Femur (tissue), 1 donor: Measurements from ENCODE around the gene NPM3.

Source experiments
- DNase-seq: peaks from one replicate; pipeline ENCODE4 v3.0.0-alpha.2; 2017

NPM3 gene

DNA sequence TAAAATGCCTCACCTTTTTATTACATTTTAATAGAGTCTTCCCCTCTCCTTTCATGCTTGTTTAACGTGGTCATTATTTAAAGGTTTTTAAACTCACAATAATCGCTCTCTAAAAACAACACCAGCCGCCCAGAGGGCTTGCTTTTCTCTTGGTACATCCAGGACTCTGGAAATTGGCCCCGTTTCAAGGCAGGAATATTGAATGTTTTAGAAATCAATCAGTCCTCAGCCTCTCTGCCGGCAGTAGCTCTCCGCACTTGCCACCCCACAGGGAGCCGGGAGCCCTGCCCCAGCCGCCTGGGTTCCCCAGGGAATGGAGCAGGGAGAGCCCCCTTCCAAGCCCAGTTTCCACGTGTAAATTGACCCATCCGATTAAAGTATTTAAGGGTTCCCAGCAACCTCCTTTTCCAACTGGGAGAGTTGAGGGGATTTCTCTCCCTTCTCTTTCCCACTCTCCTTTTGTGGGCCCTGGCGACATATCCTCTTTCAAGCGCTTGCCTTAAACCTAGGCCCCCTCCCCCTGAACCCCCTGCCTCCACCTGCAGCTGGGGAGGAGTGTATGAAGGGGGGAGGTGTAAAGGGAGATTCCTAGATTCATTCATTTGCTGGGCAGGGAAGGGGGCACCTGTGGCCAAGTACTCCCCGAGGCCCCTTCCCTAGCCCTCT lies 9.2 kb downstream of the NPM3 start:
- no peak for DNase-seq

DNA sequence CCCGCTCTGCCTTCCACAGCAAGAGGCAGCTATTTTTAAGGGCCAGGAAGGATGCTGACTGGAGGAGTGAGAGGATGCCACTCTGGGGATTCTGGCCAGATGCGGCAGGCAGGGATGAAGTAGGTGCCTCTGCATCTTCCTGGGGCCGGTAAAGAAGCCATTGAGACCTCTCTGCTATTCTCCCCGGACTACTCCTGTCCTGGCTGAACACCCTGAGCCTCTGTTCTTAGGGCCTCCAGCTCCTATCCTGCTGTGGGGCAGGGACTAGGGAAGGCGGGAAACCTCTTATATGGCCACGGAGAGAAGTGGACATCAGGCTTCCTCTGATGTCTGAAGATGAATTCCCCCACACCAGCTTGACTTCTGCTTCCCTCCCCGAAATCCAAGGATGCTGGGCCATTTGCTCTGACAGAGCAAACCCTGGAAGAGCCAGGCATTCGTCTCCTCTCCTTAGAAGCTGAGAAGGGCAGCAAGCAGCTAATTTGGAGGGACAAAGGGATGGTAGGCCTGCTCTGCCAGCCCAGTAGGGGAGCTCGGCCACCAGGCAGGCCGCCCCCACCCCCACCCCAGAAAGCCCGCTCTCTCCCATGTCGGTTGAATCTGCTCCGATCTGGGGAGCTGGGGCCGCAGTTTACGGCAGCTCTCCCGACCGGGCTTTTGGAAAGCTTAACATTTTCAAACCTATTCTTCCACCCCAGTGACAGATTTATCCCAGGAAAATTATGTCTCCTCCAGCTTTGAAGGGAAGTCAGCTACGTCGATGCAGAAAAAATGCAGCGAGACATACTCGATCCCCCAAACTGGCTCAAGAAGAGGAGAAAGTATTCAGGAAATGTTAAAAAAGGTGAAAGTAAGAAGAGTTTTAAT lies 10.1 kb downstream of the NPM3 start:
- no peak for DNase-seq

DNA sequence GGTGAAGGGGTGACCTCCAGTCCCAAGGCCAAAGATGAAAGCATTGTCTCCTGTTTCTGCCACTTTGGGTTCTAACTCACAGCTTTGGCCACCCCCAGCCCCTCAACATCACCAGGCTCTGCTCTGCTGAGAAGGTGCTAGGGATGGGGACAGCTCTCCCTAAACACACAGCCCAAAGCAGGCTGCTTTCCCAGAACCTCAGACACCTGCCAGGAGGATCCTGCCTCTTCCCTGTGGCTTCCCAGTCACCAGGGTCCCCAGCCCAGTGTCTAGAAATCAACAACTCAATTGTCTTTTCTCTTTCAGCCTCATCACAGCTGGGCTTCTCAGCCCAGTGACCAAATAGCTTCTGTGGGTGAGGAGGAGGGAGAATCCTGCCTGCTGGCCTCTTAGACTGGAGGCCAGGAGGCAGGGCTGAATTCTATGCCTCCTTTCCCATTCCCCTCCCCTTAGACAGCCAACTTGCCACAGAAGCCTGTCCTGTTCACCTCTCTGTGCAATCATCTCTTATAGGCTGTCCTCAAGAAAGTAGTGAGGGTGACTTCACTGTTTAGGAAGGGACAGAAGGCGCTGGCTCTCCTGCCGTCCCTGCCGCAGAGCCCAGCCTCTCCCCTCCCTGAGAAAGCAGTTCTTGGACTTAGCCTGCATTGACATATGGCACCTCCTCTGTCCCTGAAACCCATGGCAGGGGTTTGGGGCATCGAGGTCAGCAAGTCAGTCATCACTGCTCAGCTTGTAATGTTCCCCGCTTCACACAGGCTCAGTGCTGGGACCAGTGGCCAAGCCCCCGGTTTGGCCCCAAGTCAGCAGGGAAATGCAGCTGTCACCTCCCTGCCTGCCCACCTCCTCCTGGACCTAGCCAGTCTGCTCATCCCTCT lies 11.0 kb downstream of the NPM3 start:
- DNase-seq: no peak

DNA sequence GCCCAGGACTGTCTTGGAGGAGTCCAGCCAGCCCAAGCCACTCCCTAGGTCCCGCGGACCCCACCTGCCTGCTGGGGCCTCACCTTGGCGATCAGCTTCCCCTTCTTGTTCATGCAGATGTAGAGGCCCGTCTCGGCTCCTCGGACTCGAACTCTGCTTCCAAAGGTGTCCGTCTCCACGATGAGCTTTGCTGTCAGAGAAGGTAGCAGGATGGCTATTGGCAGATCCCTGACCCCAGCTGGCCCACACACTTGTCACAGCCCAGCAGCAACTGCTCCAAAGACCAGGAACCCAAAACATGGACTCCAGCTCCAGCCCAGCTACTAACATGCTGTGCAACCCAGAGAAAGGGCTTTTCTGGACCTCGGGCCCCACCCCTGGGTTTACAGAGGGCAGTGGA lies 11.9 kb downstream of the NPM3 start:
- DNase-seq: no peak

DNA sequence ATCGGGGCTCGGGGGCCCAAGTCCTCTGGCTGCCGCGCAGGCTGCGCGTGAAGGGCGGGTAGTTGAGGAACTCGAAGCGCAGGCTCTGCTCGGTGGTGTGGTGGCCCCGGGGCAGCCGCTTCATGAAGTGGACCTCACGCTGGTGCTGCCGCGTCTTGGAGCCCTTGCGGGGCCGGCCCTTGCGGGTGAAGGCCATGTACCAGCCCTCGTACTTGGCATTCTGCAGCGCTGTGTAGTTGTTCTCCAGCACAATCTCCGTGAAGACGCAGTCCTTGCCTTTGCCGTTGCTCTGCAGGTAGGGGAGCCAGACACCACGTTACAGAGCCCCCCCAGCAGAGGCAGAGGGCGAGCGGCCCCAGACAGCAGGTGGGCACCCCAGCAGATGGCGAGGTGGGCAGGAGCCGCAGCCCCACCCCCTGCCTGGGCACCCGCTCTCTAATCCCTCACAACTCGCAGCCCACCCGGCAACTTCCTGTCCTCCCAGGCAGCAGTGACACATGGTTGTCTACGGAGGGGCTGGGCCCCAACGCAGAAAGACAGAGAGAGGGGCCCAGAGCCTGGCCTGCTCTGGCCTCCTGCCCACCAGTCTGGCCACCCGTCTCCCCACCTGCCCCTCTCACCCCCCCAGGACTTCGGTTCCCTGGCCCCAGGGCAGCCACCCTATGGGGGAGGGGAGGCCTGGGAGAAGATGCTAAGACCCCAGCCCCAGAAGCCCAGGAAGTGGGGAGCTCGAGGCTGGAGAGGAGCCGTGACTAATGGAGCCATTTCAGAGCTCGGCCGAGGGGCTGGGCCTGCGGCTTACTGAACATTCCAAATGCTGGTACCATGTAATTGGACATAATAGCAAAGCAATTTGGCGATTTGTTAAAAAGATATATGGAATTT lies 12.7 kb downstream of the NPM3 start:
- DNase-seq: no peak

DNA sequence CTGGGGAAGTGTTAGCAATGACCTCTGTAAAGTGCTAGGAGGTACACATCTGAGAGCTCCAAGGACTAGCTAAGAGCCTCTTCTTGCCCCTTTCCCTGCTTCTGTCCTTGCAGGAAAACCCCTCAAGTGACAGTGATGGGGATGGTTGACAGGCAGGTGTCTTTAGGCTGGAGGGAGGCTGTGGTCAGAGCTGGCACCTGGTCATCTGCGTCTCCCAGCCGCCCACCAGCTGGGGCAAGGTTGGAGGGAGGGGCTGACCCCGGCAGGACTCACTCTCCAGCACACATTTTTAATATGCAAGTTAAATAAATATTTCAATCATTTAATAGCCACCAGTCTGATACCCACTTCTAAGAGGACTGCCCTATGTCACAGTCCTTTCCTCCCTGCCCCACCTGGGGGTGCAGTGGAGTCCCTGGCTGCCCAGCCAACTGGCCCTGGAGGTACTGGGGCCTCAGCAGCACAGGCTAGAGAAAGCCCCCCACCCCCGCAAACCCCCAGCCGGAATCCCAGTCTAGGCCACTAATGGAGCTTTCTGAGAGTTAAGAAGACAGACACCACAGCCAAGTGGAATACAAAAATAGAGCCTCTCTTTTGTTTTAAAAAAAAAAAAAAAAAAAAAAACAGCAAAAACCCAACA lies 13.6 kb downstream of the NPM3 start:
- DNase-seq: no peak

DNA sequence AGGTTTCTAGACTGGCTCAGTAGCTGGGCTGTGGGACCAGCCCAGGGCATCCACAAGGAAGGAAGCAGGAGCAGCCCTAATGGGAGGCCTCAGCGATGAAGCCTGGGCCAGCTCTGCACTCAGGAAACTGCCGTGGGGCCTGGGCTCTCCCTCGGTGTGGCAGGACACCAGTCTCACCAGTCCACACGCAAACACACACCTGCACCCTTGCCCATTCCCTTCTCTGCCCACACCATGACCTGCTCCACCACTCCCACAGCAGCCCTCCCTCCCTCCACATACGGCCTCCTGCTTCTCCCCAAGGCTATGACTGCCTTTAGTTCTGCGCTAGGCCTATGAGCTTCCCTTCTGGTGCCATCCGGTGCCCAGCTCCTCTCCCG lies 14.5 kb downstream of the NPM3 start:
- no peak for DNase-seq

DNA sequence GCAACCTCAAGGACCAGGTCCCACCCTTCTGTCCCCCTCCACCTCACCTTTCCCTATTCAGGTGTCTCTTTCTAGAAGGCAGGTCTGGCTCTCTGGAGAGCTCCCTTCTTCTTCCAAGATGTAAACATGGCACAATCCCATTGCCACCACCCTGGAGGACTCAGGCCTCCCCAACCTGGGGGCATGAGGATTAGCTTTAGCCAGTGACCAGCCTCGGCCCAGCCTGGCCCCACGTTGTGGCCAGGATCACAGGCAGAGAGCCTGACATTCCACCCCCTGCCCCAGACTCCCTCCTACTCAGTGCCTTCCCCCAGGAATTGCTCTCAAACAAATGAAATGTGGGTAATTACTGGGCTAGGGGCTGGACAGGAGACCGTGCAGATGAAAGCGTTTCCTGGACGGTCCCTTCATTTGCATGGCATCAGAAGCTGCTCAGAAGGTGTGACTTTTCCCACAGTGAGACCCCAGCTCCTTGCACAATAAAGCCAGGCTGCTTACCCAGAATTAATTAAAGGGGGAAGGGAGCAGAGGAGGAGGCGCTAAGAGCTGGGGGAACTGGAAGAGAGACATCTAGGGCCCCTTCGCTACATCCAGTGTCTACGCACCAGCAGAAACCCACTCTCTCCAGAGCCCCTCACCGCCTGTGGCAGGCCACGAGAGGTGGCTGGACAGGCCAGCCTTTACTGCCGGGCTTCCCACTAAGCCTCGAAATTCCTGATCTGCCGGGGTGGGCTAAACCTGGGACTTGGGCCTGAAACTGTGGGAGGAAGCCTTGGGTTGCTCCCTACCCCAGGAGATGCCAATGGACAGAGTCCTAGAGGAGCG lies 15.1 kb downstream of the NPM3 start:
- DNase-seq: no peak

DNA sequence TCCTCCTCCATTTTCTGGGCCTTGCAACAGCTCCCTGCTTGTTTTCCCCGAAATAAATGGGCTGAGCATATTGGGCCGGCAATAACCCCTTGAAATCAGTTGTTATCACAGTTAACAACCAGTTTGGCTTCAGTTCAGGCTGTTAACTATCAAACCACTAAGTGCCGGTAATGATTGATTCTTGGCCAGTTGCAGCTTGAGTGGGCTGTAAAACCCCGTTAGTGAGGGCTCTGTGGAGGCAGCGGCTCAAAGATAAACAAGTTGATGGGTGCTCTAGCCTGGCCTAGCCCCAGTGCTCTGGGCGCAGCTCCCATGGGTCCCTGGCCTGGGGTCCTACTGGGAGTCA lies 15.7 kb downstream of the NPM3 start:
- DNase-seq: no peak

DNA sequence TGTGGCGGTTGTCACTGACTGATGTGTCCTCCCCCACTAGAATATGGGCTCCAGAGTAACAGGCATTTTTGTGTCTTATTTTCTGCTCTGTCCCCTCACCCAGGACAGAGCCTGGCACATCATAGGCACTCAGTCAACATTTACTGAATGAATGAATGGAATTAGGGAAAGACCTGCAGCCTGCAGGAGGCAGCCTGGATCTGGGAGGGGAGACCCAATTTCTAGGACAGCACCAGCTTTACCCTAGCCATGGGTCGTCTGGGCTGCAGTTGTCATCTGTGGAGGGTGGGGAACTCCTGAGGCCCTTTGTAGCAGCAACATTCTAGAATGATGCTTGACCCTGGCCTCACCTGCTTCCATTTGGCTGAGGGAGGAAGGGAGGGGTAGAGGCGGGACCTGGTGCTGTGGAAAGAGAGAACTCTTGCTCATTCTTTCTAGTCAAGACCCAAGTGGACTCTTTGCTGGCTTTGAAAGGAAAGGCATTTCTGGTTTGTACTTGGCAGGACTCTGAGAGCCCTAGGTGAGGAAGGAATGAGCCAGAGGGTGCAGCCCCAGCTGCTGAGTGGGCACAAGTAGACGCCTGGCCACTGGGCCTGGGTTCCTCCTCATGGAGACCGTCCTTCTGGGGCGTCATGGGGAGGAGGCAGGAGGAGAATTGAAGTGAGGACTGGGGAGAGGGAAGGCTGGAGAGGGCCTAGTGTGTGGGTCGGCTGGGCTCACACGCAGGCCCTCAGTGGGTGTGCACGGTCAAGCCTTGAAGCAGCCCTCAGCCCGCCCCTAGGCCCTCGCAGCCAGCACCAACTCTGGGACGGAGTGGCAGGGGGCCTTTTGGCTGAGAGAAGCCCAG lies 16.3 kb downstream of the NPM3 start:
- DNase-seq: no peak

DNA sequence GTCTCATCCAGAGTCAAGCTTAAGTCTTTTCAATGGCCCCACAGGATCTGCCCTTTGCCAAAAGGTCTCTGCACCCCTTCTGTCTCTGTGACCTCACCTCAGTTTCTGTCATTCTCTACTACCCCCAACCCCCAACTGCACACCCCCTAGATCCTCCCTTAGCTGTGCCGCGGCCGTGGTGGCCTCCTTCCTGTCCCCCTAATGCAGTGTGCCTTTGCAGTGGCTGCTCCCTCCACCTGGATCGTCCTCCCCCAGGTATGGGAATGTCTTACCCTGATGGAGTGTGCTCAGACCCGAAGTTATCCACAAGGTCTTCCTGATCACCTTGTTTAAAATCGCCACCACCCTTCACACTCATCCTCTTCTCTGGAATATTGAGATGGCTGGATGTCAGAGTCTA lies 16.9 kb downstream of the NPM3 start:
- no peak for DNase-seq

DNA sequence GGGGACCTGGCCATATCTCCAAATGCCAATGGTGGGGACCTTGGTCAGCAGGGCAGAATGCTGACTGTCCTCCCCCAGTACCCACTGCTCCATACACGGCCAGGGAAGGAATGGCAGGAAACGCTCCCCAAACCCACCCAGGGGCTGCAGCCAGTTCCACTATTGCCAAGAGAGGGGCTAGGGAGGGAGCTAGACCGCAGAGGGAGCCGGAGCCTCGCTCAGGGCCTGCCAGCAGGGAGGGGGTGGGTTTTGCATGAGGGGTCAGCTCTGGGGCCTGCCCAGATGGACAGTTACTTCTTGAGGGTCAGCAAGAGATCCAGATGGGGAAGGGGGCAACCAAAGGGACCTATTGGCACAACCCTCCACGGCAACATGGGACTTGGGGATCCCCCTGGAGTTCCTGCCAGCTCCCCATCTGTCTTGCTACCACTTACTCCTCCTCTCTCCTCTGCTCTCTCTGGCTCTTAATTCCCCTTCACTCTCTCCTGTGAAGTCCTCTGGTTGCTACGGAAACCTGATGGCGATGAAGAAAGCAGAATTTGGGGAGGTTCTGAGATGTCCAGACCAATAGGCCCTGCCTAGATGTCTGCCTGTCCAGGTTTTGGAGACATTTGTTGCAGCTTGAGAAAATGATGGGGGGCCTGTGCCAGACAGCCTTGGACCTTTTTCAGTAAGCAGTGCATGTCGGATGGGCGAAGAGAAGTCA lies 20.0 kb downstream of the NPM3 start:
- DNase-seq: no peak

DNA sequence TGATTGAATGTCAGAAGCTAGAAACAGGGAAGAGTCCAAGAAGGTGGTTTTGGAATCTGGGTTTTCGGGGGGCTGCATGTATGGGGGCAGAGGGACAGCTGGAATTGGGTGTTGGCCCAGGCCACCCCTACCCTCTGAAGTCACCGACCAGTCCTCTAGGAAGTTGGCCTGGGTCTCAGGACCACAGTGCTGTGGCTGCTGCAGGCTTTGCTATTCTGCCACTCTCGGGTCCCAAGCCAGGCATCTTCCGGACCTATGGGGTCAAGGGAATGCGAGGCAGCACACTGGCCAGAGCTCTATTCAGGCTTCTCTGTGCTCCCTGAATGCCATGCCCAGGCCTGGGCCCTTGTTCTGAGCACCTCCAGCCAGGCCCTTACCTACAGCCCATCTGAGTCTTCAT lies 20.5 kb downstream of the NPM3 start:
- DNase-seq: no peak

DNA sequence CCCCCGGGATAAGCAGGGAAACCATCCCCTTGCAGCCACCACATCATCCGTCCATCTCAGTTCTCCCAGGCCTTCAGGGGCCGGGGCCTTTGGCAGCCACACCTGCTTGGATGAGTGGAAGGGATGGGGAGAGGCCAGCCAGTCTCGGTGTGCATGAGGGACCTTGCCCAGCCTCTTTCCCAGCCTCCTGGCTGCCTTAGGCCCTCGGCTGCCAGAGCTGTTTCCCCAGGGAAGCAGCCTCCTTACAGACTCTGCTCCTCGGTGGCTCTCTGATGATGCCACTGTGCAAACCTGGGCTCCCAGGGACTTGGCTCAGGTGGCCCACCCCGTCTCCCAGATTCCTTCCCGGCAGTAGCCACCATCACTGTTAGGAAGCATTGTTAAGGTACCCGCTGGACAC lies 22.0 kb downstream of the NPM3 start:
- DNase-seq: no peak

DNA sequence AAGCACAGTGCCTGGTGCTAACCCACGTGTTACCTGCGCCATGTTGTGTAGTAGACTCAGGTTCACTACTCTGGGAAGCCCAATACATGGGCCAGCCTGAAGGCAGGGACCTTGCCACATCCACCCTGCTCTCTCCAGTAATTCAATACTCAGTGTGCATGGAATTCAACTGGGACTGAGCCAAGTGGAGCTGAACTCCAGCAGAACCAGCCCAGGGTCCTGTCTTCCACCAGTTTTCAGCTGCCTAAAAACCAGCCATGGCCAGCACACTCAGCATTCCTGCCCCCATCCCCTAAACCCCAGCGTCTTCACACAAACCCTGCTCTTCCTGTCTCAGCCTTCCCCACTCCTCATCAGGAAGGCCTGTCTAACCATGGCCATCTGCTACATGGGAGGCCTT lies 22.7 kb downstream of the NPM3 start:
- DNase-seq: no peak

DNA sequence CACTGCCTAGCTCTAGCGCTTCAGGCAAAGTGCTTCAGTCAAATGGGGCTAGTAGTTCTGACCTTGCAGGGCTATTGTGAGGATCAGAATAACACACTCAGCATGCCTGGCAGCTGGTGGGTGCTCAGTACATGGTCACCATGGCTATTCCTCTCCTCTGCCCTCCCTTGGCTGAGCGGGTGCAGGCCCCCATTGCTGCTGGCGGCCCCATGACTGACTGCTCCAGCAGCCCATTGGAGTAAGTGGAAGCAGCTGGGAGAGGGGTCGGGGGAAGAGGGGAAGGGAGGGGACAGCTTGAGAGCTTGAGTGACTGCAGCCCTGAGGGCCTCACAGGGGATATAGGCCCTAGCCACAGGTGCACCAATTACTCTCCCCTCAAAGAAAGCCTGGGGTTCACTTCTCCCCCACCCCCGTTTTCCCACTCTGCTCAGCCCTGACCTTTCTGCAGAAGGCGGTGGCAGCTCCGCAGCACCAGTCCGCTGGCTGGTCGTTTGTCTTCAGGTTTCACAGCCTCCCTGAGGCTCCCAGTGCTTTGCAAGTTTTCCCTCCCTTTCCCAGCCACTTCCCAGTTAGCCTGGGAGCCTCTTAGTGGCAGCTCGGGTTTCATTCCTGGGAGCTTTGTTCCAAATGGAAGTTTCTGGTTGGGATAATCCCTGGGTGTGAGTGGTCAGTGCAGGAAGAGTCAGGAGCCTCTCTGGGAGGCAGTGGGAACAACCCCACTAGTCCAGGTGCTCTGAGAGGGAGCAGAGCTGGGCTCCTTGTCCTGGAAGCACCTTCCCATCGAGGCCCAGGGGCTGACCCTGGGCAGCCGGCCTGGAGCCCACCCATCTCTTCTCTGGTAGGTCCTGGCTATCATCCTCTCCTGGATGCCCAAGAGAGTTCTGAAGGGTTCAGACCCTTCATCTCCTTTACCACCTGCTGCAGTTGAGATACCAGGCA lies 23.7 kb downstream of the NPM3 start:
- DNase-seq: no peak

DNA sequence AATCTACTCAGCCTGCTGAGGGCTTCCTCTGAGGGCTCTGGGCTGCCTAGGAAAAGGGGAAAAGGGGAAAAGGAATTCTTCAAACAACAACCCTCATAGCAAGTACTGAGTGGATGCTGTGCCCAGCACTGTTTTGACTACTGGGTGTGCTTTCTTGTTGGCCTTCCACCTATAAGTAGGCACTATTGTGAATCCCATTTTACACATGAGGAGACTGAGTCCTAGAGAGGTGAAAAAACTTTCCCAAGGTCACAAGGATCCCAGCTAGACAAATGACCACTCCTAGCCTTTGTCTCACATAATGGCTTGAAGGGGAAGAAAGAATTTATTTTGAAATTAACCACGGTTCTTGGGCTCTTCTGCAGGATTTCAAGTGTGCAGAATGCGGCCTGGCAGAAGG lies 24.4 kb downstream of the NPM3 start:
- DNase-seq: no peak

DNA sequence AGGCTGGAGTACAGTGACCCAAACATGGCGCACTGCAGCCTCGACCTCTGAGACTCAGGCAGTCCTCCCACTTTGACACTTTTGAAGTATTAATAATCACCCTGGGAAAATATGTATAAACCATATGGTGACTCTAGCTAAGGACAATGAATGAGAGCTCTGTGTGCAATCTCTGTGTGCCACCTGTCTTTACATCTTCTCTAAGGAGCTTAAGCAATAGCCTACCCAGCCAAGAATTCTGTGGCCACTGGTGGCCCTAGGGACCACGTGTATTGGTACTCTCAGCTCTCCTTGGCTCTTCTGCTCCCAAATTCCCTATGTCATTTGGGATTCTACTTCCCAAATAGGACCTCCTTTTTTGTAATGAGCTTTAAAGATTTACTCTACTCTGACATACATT lies 31.0 kb downstream of the NPM3 start:
- DNase-seq: no peak
